Hepatocyte (in vitro differentiated cells): ENCODE data around the gene SSPN.

Experiments used
- CTCF ChIP-seq: fragments of 200-600 bp; sonication (generic); IDR thresholded peaks from 2 replicates; pipeline ENCODE4 v1.5.1; 2016; ENCODE audit warnings: antibody characterized with exemption, mild to moderate bottlenecking; ENCODE audit not compliant: poor library complexity
- EZH2 ChIP-seq: fragments of 200-600 bp; sonication (generic); IDR thresholded peaks from 2 replicates; pipeline ENCODE4 v1.6.1; 2016; ENCODE audit warnings: antibody characterized with exemption, mild to moderate bottlenecking, borderline replicate concordance
- EZH2phosphoT487 ChIP-seq: fragments of 200-600 bp; sonication (generic); IDR thresholded peaks from one replicate; pipeline ENCODE4 v1.6.1; 2018; ENCODE audit warnings: antibody characterized with exemption, mild to moderate bottlenecking, low read depth, moderate library complexity; ENCODE audit not compliant: unreplicated experiment, severe bottlenecking

DNA sequence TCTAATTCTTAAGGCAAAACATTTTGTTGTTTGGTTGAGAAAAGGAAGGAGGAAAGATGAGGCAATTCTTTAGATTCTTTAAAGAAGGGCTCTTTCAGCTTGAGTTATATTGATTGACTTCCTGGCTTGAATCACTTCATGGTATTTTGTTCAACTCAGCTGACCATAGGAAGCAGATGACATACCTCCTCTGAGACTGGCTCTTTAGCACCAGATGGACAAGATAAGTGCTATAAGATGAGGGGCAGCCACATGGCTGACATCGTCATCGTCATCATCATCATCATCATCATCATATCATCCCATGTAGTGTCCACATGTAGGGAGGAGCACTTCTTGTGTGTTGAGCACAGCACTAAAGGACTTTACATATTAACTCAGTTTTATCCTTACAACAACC lies 81.3 kb downstream of the SSPN start:
- TF ChIP-seq CTCF = no peak
- no peak for TF ChIP-seq EZH2
- TF ChIP-seq EZH2phosphoT487 = no peak
